T1000 (cell line): Measurements from ENCODE around the gene TUBA4B.
A peak's percentile ranks its signal among the peaks of the same experiment; 100 is the strongest.
"Not testable (repeated sequence)": the region's sequence is repeated elsewhere in the genome, so short reads cannot be mapped to it uniquely, and the experiment has no call there.

Experiments
- DNase-seq: peaks from one replicate; lab custom pipeline; 2025; ENCODE audit warnings: mixed read lengths; lab: John Stamatoyannopoulos, UW

The TUBA4B gene

DNA sequence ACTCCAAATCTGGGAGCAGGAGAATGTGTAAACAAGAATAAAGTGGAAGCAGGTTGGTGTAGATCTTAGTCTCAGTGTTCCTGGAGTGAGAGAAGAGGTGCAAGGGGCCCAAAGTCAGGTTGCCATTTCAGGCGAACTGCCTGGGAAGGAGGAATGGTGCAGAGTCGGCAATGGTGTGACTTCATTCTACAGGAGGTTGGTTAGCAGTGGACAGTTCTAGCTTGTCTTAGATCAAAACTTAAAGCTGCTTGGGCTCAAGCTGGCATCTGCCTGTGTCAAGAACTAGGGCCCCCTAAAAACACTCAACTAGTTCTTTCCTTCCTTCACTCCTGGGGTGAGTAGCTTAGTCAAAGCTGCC, 4.2 kb upstream of the TUBA4B start:
- no peak for DNase-seq

DNA sequence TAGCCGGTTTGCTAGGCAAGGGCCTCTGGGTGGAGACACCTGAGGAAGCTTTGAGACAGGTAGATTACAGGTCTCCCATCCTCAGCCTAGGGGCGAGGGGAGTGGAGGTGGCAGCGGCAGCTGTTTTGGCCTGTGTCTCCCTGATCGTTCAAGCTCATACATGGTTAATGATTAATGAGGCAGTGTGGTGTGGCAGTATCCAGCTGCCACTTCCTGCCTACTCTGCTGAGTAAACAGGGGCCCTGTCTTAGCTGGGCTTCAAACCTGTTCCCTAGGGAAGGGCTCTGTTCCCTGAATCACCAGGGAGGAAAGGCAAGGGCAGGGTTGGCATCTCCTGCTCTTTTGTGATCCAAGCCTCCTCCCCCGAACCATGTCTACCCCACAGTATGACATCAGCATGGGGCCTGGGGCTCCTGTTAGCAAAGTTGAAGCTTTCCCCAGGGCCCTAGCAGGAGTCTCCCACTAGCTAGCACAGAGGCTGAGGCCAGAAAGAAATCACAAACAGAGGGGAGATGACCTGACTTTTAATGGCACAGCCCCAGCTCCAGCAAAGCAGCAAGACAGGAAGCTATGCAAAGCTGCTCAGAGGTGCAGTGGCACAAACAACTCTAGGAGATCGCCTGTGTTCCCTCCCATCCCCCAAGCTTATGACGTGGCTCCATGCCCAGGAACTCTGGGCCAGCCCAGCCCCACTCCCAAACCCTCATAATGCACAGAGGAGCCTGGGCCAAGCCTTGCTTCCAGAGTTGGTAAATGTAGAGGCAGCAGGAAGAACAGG, 3.7 kb upstream of the TUBA4B start:
- DNase-seq = peak; percentile 76

DNA sequence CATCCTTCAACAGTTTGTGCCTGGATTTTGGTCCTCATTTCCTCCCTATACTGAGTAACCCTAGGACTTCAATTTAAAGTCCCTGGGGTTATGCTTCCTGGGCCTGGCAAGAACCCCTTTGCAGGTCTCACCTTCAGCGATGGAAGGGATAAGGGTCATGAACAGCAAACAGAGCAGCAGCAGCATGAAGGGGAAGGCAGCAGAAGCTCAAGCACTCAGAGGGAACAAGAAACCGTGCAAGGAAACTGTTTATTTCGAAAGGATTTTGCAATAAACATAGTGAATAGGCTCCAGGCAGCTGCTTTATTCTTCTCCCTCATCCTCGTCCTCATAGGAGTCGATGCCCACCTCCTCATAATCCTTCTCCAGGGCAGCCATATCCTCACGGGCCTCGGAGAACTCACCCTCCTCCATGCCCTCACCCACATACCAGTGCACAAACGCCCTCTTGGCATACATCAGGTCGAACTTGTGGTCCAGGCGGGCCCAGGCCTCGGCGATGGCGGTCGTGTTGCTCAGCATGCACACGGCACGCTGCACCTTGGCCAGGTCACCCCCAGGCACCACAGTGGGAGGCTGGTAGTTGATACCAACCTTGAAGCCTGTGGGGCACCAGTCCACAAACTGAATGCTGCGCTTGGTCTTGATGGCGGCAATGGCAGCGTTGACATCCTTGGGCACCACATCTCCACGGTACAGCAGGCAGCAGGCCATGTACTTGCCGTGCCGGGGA, 2.8 kb upstream of the TUBA4B start:
- DNase-seq = no peak

DNA sequence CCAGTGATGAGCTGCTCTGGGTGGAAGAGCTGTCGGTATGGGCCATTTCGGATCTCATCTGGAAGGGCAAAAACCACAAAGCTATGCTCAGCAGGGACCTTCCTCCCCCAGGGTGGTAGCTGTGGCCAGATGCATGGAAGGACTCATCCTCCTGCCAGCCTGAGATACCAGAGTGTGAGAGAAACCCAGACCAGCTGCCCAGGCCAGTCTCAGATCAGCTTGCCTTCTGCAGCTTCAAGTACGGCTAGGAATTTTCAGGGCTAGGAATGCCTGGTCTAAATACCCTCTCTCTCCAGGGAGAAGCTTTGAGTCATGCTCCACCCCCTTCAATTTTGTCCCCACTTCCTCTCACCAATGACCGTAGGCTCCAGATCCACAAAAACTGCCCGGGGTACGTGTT, 1.4 kb upstream of the TUBA4B start:
- no peak for DNase-seq

DNA sequence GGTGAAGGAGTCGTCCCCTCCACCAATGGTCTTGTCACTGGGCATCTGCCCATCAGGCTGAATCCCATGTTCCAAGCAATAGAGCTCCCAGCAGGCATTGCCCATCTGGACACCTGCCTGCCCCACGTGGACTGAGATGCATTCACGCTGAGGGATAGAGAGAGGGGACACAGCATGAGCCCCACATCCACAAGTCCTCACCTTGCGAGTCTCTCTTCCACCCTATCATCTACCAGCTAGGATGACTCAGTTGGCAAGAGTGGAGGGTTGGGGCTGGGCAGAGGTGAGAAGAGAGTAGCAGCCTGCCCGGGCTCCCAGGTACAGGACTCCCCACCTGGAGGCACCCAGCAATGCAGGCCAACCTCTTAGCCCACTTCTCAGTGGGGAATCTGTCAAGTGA, 959 bp upstream of the TUBA4B start:
- DNase-seq = no peak

DNA sequence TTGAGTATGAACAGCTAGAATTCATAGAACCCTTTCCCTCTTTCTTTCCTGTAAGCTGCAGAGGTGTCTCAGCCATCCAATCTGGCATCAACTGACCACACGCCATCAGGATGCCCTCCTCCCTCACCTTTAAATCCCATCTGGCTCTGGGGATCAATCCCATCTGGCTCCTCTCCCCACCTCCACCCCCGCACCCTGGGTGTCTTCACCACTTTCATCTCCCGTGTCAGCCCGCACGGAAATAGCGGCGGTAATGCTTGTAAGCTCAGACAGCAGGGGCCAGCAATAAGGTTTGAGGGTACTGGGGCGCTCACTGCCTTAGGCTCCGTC, 508 bp upstream of the TUBA4B start:
- DNase-seq = no peak

DNA sequence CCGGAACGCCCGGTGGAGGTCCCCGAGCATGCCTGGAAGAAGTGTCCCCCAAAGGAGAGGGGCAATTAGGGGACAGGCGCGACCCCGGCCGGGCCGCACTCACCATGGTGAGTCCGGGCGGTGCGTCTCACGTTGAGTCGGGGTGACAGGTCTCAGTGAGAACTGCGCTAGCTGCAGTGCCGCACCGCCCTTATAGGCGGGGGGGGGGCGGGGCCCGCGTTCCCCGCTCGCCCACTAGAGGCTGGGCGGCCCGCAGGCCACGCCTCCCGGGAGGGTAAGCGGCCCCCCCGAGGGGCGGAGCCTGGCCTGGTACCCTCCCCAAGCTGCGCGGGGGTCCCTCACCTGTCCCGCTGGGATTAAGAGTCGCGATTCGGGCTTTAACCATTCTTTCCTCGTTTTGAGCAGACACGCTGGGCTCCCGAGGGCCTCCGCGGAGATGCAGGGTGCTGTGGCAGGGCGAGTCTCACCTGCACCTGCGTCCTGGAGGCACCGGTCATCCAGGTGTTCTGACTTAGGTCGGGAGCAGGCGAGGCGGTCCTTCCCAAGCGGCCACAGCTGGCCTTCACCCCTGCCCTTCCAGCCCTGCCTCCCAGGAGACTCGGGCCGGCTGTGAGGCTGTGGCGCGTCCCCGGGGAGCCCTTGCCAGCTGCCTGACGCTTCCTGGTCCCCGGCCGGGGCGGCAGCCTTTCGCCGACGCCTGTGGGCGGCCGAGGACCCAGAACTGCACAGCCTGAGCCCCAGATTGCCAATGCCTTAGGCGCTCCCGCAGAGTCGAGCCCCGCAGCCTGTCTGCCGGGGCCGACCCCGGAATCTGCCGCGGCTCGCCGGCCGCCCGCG, 928 bp downstream of the TUBA4B start, which contains the start of gene TUBA4A:
TUBA4A (minus strand) TSS at position 166 of the 837 bp plus-strand sequence; CDS start at position 106, 60 bp downstream.
- DNase-seq = peak; percentile 26

DNA sequence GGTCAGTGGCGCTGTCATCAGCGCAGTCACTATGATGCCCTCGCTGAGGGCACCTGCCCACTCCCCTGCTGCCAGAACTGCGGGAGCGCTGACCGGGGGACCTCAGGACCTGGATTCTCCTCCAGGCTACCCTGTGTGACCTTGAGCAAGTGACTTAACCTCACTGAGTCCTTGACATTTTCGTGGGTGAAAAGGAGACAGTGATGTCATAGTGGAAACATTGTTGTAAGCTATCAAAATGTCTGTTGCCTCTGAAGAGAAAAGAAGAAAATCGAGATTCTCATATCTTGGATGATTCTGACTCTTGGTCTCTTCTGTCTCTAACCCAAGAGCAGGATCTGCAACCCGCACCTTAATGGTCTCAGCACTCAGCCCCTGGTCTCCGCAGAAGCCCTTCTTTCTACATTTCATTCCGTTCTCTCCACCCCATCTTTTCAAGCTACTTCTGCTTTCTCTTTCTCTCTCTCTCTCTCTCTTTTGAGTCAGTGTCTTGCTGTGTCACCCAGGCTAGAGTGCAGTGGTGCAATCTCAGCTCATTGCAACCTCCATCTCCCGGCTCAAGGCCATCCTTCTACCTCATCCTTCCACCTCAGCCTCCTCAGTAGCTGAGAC, 1.7 kb downstream of the TUBA4B start:
- DNase-seq = no peak

DNA sequence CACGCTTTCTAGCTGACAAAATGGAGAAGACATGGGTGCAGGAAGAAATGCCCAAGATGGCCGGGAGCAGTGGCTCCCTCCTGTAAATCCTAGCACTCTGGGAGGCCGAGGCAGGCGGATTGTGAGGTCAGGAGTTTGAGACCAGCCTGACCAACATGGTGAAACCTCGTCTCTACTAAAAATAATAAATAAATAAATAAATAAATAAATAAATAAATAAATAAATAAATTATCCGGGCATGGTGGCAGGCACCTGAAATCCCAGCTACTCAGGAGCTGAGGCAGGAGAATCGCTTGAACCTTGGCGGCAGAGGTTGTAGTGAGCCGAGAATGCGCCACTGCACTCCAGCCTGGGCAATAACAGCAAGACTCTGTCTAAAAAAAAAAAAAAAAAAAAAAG, 5.9 kb downstream of the TUBA4B start:
- DNase-seq = not testable (repeated sequence)

DNA sequence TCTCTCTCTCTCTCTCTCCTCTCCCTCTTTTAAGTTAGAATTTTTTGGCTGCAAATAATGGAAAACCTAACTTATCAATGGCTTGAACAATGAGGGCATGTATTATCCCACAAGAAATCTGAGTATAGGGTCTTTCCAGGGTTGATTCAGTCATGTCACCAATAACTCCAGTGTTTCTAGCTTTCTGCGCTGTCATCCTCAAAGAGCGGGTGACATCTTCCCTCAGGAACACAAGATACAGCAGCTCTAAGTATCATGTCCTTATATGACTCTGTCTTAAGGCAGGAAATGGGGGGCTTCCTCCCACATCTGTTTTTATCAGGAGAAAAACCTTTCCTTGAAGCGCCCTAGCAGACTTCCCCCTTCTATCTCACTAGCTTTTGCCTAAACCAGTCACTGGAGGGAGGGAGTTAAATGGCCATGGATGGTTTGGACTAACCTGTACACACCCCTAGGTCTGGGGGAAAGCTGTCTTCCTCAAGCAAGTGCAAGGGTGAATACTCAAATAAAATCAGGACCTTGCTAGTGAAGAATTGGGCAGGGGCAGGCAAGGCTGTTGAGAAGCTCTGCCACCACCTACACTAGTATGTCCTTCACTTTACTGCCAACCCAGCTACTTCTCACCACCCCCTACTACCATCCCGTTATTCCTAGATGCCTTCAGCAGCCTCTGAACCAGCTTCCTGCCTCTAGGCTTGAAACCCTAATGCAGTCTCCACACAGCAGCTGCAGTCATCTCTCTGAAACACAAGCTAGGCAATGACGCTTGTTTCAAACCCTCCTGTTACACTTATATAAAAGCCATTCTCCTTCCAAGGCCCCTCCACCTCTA, 8.2 kb downstream of the TUBA4B start:
- DNase-seq = no peak

DNA sequence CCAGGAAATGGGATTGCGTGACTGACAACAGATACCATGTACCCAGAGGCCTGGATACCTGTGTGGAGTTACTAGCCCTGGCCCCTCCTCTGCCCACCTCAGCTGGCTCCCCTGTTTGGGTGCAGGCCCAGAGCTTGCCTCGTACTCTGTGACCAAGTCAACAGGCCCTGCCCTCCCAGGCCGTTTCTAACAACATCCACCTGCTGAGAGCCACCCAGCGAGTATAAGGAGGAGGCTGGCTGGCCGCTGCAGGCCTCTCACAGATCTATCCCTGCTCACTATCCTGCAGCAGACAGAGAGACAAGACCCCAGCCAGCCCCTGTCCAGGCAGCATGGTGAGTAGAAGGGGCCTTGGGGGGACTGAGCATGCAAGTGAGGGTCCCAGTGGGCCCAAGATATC, 13.2 kb downstream of the TUBA4B start:
- DNase-seq = no peak

DNA sequence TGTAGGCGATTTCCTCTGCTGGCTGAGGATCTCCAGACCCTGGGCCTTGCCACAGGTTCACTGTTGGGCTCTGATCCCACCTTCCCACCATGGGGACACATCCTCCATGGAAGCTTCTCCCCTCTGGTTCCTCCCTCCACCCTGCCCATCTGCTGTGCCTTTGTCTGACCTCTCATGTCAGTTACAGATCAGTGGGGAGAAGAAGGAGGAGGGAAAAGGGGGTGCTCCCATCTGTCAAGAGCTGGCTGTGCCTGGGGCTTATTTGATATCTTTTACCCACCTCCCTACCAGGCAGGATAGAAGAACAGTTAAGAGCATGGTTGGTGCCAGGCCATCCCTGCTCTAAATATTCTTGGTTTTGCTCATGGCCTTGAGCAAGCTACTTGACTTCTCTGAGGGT, 13.8 kb downstream of the TUBA4B start:
- no peak for DNase-seq

DNA sequence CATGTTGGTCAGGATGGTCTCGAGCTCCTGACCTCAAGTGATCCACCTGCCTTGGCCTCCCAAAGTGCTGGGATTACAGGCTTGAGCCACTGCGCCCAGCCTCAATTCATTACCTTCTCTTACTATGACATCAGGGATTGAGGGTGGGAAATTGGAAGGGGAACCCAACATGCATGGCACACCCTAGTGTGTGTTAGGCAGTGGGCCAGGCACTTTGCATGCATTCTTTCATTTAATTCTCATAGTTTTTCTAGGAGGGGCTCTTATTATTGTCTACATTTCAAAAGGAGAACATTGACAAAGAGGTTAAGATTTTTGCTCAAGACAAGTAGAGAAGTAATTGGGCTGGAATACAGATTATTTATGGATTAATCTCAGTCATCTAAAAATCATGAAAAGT, 15.3 kb downstream of the TUBA4B start:
- no peak for DNase-seq

DNA sequence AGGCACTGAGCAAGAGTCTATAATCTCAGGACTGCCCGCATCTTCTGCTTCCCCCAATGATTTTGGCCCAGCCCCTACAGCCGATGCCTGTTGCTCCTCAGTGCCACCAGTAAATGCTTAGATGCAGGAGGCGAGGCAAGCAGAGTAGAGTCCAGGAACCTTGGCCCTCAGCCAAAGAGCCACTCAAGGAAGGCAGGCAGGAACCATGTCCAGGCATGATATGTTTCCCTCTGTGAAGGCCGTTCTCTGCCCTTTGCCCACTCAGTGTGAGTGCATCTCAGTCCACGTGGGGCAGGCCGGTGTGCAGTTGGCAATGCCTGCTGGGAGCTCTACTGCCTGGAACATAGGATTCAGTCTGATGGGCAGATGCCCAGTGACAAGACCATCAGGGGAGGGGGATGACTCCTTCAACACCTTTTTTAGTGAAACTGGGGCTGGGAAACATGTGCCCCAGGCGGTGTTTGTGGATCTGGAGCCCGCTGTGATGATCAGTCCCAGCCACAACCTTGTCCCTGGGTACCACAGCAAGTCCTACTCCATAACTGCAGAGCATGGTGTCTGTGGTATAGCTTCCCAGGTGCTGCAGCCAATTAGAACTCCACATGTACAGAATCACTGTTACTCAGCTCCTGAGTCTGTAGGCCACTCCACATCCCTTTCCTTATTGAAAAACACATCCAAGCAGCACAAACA, 16.5 kb downstream of the TUBA4B start:
- DNase-seq = no peak

DNA sequence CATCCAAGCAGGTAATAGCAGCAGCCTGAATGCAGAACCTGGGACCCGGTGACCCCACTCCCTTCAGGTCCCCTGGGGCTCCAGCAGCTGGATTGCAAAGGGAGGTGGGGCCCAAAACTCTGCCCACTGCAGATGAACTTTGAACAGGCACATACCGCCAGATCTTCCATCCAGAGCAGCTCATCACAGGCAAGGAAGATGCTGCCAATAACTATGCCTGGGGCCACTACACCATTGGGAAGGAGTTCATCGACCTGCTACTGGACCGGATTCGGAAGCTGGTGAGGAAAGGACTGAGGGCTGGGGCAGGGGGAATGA, 17.0 kb downstream of the TUBA4B start:
- no peak for DNase-seq

DNA sequence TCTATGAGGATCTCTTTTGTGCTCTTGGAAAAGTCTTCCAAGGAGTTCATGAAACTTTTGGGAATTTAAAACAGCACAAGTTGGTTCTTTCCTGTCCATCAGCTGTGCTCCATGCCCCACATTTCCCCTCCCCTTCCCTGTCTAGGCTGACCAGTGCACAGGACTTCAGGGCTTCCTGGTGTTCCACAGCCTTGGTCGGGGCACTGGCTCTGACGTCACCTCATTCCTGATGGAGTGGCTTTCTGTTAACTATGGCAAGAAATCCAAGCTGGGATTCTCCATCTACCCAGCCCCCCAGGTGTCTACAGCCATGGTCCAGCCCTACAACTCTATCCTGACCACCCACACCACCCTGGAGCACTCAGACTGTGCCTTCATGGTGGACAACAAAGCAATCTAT, 18.0 kb downstream of the TUBA4B start:
- no peak for DNase-seq

DNA sequence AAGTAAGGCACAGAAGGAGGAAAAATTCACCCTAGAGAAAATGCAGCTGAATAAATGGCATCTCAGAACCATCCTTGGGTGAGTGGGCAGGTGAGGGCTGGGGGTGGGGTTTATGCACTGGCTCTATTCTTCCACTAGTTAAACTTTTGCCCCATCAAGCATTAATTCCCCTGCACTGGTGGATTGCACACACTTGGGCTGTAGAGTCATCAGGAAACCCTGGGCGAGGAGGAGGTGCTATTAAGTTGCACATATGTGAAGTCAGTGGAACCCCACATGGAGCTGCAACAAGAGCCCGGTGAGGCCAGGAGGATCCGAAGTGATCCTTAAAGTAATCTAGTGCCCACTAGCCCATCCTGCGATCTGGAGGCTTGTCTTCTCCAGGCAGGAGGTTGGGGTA, 19.3 kb downstream of the TUBA4B start:
- DNase-seq = no peak

DNA sequence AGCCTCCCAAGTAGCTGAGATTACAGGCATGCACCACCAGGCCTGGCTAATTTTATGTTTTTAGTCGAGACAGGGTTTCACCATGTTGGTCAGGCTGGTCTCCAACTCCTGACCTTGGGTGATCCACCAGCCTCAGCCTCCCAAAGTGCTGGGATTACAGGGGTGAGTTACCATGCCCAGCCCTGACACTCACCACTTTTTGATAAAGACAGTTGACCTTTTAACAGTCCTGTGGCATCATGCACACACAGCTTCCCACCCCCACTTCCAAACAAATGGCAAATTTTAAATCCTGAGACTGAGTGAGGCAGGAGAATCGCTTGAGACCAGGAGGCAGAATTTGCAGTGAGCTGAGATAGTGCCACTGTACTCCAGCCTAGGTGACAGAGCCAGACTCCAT, 20.0 kb downstream of the TUBA4B start:
- DNase-seq = no peak

DNA sequence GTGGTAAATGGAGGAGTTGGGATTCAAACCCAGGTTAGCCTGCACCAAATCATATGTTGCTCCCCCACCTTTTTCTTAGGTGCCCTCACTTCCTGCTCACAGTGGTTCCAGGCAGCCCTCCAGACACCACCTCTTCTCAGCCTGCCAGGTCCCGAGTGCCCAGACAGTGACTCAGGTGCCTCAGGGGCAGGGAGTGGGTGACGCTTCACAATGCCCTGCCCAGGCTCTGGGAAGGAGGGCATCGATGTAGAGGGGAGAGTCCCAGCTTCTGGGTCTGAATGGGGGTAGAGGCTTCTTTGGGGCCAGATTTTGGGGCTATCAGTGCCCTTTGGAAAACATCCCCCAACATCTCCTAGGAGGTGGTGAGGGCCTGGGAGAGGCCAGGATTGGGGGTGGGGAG, 20.9 kb downstream of the TUBA4B start:
- peak; percentile 44 for DNase-seq

DNA sequence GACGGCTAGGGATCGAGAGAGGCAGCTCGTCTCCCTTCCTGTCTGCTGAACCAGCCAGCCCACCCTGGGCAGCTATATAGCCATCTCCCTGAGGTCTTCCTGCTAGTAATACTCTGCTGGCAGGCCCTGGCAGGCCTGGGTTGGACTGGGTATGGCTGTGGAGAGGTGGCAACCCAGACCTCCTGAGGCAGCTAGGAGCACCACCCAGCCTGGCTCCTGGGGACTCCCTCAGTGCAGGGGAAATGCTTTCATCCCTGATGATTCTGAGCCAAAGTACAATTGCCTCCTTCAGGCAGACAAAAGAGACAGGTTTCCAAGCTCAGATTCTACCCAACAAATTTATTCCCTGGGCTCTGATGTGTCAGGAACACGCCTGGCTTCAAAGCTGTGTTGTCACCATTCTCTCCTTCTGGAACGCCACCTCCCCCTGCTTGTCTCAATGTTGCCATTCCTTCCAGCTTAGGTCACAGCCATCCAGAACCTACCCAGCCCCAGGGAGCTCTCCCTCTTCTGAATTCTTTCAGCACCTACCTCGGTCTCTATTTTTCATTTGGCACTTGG, 21.4 kb downstream of the TUBA4B start:
- DNase-seq = peak; percentile 44
